ENCODE results near the gene HOXA11.

- TF ChIP-seq CTCF (conservative IDR thresholded peaks at IDR 0.05; ENCODE audit: low read depth, low read length) (no peak), RFX5 (IDR thresholded peaks at IDR 0.05; ENCODE audit: low read depth, low read length) (no peak), RAD21 (IDR thresholded peaks at IDR 0.05; ENCODE audit: low read length) (no peak), SMC3 (IDR thresholded peaks at IDR 0.05; ENCODE audit: low read depth, low read length) (no peak), FOS (IDR thresholded peaks at IDR 0.05; ENCODE audit: low read depth, low read length) (no peak), POLR2A (IDR thresholded peaks at IDR 0.05; ENCODE audit: low read depth, low read length) (no peak), MXI1 (IDR thresholded peaks at IDR 0.05; ENCODE audit: borderline replicate concordance, low read depth, low read length) (no peak)
Observed at GRCh38 chr7:27208998-27209397, 24.0 kb upstream of the HOXA11 start.

Data from IMR-90 (cell line).